Suprapubic skin (tissue), 4 donors: Measurements from ENCODE around the gene CLSTN3.

Experiments
- POLR2A ChIP-seq, 2 donors: fragments of 450-650 bp; IDR thresholded peaks; one replicate each; pipeline ENCODE4 v1.6.1; 2017; ENCODE audit warnings: antibody characterized with exemption in 2 of 2, mild to moderate bottlenecking in 2 of 2, moderate library complexity in 2 of 2
- POLR2AphosphoS5 ChIP-seq, 3 donors: sonication (generic); formaldehyde crosslinking; IDR thresholded peaks; one replicate each; pipeline ENCODE4 v1.6.1; 2017; ENCODE audit warnings: antibody characterized with exemption in 3 of 3
- TF ChIP-seq, protein P1 (sequence below), 2 donors: fragments of 200-600 bp in 1 of 2; fragments of 450-650 bp in 1 of 2; sonication (generic) in 1 of 2; IDR thresholded peaks; one replicate each; pipeline ENCODE4 v1.5.1; 2016 to 2019; ENCODE audit warnings: antibody characterized with exemption in 2 of 2, mild to moderate bottlenecking in 1 of 2, moderate library complexity in 1 of 2

DNA sequence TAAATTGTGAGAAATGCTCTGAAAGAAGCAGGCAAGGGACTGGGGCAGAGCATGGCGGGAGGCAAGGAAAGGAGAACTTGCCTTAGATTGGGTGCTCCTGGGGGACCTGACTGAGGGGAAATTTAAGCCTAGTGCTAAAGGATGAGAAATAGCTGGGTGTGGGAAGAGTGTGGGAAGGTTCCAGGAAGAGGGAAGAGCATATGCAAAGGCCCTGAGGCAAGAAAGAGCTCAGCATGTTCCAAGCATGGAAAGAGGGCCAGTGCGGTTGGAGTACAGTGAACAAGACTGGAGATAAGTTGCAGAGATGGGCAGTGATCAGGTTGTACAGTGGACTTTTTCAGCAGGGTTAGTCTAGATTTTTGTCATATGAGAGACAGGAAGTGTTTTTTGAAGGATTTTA, 9.0 kb downstream of the CLSTN3 start:
- TF ChIP-seq, protein P1, sequence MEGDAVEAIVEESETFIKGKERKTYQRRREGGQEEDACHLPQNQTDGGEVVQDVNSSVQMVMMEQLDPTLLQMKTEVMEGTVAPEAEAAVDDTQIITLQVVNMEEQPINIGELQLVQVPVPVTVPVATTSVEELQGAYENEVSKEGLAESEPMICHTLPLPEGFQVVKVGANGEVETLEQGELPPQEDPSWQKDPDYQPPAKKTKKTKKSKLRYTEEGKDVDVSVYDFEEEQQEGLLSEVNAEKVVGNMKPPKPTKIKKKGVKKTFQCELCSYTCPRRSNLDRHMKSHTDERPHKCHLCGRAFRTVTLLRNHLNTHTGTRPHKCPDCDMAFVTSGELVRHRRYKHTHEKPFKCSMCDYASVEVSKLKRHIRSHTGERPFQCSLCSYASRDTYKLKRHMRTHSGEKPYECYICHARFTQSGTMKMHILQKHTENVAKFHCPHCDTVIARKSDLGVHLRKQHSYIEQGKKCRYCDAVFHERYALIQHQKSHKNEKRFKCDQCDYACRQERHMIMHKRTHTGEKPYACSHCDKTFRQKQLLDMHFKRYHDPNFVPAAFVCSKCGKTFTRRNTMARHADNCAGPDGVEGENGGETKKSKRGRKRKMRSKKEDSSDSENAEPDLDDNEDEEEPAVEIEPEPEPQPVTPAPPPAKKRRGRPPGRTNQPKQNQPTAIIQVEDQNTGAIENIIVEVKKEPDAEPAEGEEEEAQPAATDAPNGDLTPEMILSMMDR (IDR thresholded peaks at IDR 0.05), result no peak
- TF ChIP-seq POLR2AphosphoS5 (IDR thresholded peaks at IDR 0.05), result no peak
- no peak for TF ChIP-seq POLR2A (IDR thresholded peaks at IDR 0.05)
